Common myeloid progenitor, CD34-positive (primary cell): Measurements from ENCODE around the gene BTNL2.

Experiments used
- CTCF ChIA-PET: fragments of 350-600 bp; sonication (Branson Sonifier 250); formaldehyde crosslinking; loops from one replicate; lab custom pipeline; 2021; ENCODE audit warnings: antibody characterized with exemption; lab: Charles Lee
- POLR2A ChIA-PET: fragments of 350-600 bp; sonication (Branson Sonifier 250); formaldehyde crosslinking; loops from one replicate; lab custom pipeline; 2021; ENCODE audit warnings: antibody characterized with exemption; lab: Charles Lee
- DNase-seq, 3 donors: peaks; one replicate each; pipeline versions ENCODE4 v3.0.0 to v3.0.0-alpha.2; 2013
- H3K27ac ChIP-seq, 2 experiments: 1 replicate in 1 of 2; 2 replicates in 1 of 2; pipeline ENCODE4 v1.7.0; 2013; ENCODE audit warnings: inconsistent platforms in 2 of 2, low read length in 2 of 2, mild to moderate bottlenecking in 2 of 2, low read depth in 1 of 2, moderate library complexity in 1 of 2; ENCODE audit not compliant: severe bottlenecking in 2 of 2, insufficient read depth in 1 of 2, poor library complexity in 1 of 2
- H3K27me3 ChIP-seq, 5 experiments: replicated peaks in 2 of 5; 1 replicate in 3 of 5; 2 replicates in 2 of 5; pipeline versions ENCODE4 v1.6.1 to v1.7.0; 2013; ENCODE audit warnings: low read length in 4 of 5, mild to moderate bottlenecking in 2 of 5, moderate library complexity in 2 of 5, inconsistent platforms in 1 of 5; ENCODE audit not compliant: insufficient read depth in 5 of 5, control insufficient read depth in 4 of 5
- H3K36me3 ChIP-seq, 4 experiments: 1 replicate in 2 of 4; 2 replicates in 2 of 4; pipeline versions ENCODE4 v1.6.1 to v1.7.0; 2013; ENCODE audit warnings: low read length in 3 of 4, control low read depth in 1 of 4, mild to moderate bottlenecking in 1 of 4; ENCODE audit not compliant: control insufficient read depth in 4 of 4, insufficient read depth in 4 of 4
- H3K4me1 ChIP-seq, 4 experiments: 1 replicate in 3 of 4; 2 replicates in 1 of 4; pipeline versions ENCODE4 v1.6.1 to v1.7.1; 2013; ENCODE audit warnings: low read length in 3 of 4, mild to moderate bottlenecking in 3 of 4, control low read depth in 1 of 4, inconsistent platforms in 1 of 4, moderate library complexity in 1 of 4; ENCODE audit not compliant: control insufficient read depth in 4 of 4, insufficient read depth in 4 of 4; ENCODE audit errors: control extremely low read depth in 1 of 4
- H3K4me3 ChIP-seq, 7 experiments: 1 replicate in 4 of 7; 2 replicates in 3 of 7; pipeline versions ENCODE4 v1.5.1 to v1.7.0; 2013; ENCODE audit warnings: mild to moderate bottlenecking in 7 of 7, low read length in 6 of 7, moderate library complexity in 6 of 7, inconsistent platforms in 2 of 7, low read depth in 2 of 7, control low read depth in 1 of 7; ENCODE audit not compliant: insufficient read depth in 4 of 7, control insufficient read depth in 1 of 7; ENCODE audit errors: extremely low read depth in 1 of 7
- H3K9me3 ChIP-seq, 5 experiments: 1 replicate in 4 of 5; 2 replicates in 1 of 5; pipeline versions ENCODE4 v1.6.1 to v1.7.1; 2013; ENCODE audit warnings: low read length in 4 of 5, mild to moderate bottlenecking in 2 of 5, inconsistent platforms in 1 of 5, low read depth in 1 of 5, moderate library complexity in 1 of 5; ENCODE audit not compliant: control insufficient read depth in 4 of 5, insufficient read depth in 2 of 5; ENCODE audit errors: control extremely low read depth in 1 of 5
- whole genome bisulfite sequencing: methylation state at CpG from one replicate; pipeline ENCODE4 v1.1.5; 2013; ENCODE audit not compliant: insufficient coverage; 5-methylcytosine and 5-hydroxymethylcytosine counted together

Gene BTNL2

GRCh38 chr6:32355018-32355417 lies 52.0 kb downstream of the BTNL2 start:
- Histone ChIP-seq H3K27ac (no peak overlapping the region), H3K4me1 (no peaks in the 10 kb centered on the region), H3K9me3 (no peaks in the 10 kb centered on the region), H3K36me3 (no peaks in the 10 kb centered on the region), H3K27me3 (no peaks in the 10 kb centered on the region), H3K4me3 (no peak overlapping the region)
- ChIA-PET CTCF (no interaction called here), POLR2A (no interaction called here)
- 100% methylated on average over 1 of the region's 1 CpG for WGBS
- no peak for DNase-seq

GRCh38 chr6:32353348-32353747 lies 53.6 kb downstream of the BTNL2 start:
- POLR2A ChIA-PET: no interaction called here
- DNase-seq: no peak
- Histone ChIP-seq H3K27me3 (no peaks in the 10 kb centered on the region), H3K36me3 (no peaks in the 10 kb centered on the region), H3K9me3 (no peaks in the 10 kb centered on the region), H3K4me1 (no peaks in the 10 kb centered on the region), H3K4me3 (no peak overlapping the region), H3K27ac (no peak overlapping the region)
- WGBS: 94% methylated on average over 2 of the region's 2 CpGs
- CTCF ChIA-PET: no interaction called here
